ENCODE results near the gene PROX2.

Gene PROX2

DNA sequence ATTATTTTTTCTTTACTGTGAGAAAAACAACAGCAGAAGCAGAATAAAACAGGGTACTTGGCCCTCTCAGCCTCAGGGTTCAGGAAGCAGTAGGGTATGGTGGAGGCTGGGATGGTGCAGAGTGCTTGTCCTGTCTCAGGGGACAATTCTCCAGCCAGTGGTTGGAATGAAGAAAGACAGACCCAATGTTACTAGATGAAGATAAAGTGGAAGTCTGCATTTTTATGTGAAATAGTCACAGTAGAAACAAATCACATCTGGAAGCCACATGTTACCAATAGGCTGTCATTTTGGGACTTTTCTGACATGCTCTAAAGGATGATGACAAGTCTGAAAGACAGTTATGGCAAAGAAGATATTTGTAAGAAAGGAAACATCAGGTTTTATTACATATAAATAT lies 32.3 kb downstream of the PROX2 start:
- H3K27ac ChIP-seq (ENCODE audit: low read depth, low read length, poor library complexity, severe bottlenecking), result no peak overlapping the region
- no peaks in the 10 kb centered on the region for H3K9me3 ChIP-seq (ENCODE audit: low read length)
- H3K79me2 ChIP-seq (ENCODE audit: insufficient read depth, low read length), result no peaks in the 10 kb centered on the region
- no peaks in the 10 kb centered on the region for H3F3A ChIP-seq (ENCODE audit: insufficient read depth, low read length)
- peaks cover 13% of the 10 kb centered on the region for H3K4me1 ChIP-seq (ENCODE audit: insufficient read depth, low read length, severe bottlenecking)
- H3K9ac ChIP-seq (ENCODE audit: low read length), result no peak overlapping the region
- H3K36me3 ChIP-seq (ENCODE audit: insufficient read depth, low read length), result peaks cover 10% of the 10 kb centered on the region; the same call in 1 of the 2 replicates
- H3K27me3 ChIP-seq (ENCODE audit: insufficient read depth, low read length), result no peaks in the 10 kb centered on the region
- H3K4me3 ChIP-seq (ENCODE audit: low read depth, low read length, poor library complexity, severe bottlenecking), result no peak overlapping the region
- no peak overlapping the region for H2AFZ ChIP-seq (ENCODE audit: low read length)
- no peaks in the 10 kb centered on the region for H3K9me2 ChIP-seq (ENCODE audit: low read depth, low read length)
- H4K20me1 ChIP-seq (ENCODE audit: insufficient read depth, low read length), result no peaks in the 10 kb centered on the region
- TF ChIP-seq EZH2 (IDR thresholded peaks at IDR 0.05; ENCODE audit: borderline replicate concordance, low read length), result no peak
- TF ChIP-seq, protein P1, sequence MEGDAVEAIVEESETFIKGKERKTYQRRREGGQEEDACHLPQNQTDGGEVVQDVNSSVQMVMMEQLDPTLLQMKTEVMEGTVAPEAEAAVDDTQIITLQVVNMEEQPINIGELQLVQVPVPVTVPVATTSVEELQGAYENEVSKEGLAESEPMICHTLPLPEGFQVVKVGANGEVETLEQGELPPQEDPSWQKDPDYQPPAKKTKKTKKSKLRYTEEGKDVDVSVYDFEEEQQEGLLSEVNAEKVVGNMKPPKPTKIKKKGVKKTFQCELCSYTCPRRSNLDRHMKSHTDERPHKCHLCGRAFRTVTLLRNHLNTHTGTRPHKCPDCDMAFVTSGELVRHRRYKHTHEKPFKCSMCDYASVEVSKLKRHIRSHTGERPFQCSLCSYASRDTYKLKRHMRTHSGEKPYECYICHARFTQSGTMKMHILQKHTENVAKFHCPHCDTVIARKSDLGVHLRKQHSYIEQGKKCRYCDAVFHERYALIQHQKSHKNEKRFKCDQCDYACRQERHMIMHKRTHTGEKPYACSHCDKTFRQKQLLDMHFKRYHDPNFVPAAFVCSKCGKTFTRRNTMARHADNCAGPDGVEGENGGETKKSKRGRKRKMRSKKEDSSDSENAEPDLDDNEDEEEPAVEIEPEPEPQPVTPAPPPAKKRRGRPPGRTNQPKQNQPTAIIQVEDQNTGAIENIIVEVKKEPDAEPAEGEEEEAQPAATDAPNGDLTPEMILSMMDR (IDR thresholded peaks at IDR 0.05; ENCODE audit: low read length), result no peak
- H3K4me2 ChIP-seq (ENCODE audit: low read length), result no peak overlapping the region

- H4K20me1 ChIP-seq (ENCODE audit: insufficient read depth, low read length), result no peaks in the 10 kb centered on the region
- peaks cover 15% of the 10 kb centered on the region for H3K4me1 ChIP-seq (ENCODE audit: insufficient read depth, low read length, severe bottlenecking)
- H3K4me3 ChIP-seq (ENCODE audit: low read depth, low read length, poor library complexity, severe bottlenecking), result no peak overlapping the region
- TF ChIP-seq EZH2 (IDR thresholded peaks at IDR 0.05; ENCODE audit: borderline replicate concordance, low read length), result no peak
- TF ChIP-seq, protein P1 (IDR thresholded peaks at IDR 0.05; ENCODE audit: low read length), result no peak
- H3K36me3 ChIP-seq (ENCODE audit: insufficient read depth, low read length), result peaks cover 17% of the 10 kb centered on the region; the same call in 1 of the 2 replicates
- no peak overlapping the region for H3K9ac ChIP-seq (ENCODE audit: low read length)
- no peaks in the 10 kb centered on the region for H3F3A ChIP-seq (ENCODE audit: insufficient read depth, low read length)
- H3K27me3 ChIP-seq (ENCODE audit: insufficient read depth, low read length), result no peaks in the 10 kb centered on the region
- H3K9me2 ChIP-seq (ENCODE audit: low read depth, low read length), result no peaks in the 10 kb centered on the region
- no peaks in the 10 kb centered on the region for H3K9me3 ChIP-seq (ENCODE audit: low read length)
- no peaks in the 10 kb centered on the region for H3K79me2 ChIP-seq (ENCODE audit: insufficient read depth, low read length)
- no peak overlapping the region for H3K4me2 ChIP-seq (ENCODE audit: low read length)
- H2AFZ ChIP-seq (ENCODE audit: low read length), result no peak overlapping the region
- H3K27ac ChIP-seq (ENCODE audit: low read depth, low read length, poor library complexity, severe bottlenecking), result peak overlapping the region; percentile 10
These were observed 34.4 kb downstream of the PROX2 start for GRCh38 chr14:74841230-74842207.

DNA sequence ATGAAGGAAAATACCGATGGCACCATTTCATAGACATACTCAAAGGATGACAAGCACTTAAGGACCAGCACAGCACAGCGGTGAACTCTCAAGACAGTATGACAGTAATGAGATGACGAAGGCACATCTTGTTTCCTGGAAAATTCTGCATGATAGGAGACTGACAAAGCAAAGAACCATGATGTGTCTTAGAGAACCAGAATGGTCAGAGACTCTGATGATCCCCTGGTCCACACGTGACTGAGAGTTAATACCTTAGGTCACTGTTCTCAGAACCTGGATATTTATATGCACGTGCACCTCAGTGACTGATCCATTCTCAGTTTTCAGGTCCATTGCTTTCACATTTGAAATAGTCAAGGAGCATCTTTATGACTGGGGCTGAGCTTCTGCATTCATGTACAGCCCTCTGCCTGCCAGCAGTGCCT lies 35.3 kb downstream of the PROX2 start:
- Histone ChIP-seq H3K4me1 (ENCODE audit: insufficient read depth, low read length, severe bottlenecking) (peaks cover 24% of the 10 kb centered on the region), H3F3A (ENCODE audit: insufficient read depth, low read length) (no peaks in the 10 kb centered on the region), H3K27ac (ENCODE audit: low read depth, low read length, poor library complexity, severe bottlenecking) (no peak overlapping the region), H3K9me2 (ENCODE audit: low read depth, low read length) (no peaks in the 10 kb centered on the region), H3K4me2 (ENCODE audit: low read length) (no peak overlapping the region), H4K20me1 (ENCODE audit: insufficient read depth, low read length) (no peaks in the 10 kb centered on the region), H3K9me3 (ENCODE audit: low read length) (no peaks in the 10 kb centered on the region), H3K27me3 (ENCODE audit: insufficient read depth, low read length) (no peaks in the 10 kb centered on the region), H2AFZ (ENCODE audit: low read length) (no peak overlapping the region), H3K79me2 (ENCODE audit: insufficient read depth, low read length) (no peaks in the 10 kb centered on the region), H3K4me3 (ENCODE audit: low read depth, low read length, poor library complexity, severe bottlenecking) (no peak overlapping the region), H3K36me3 (ENCODE audit: insufficient read depth, low read length) (peaks cover 26% of the 10 kb centered on the region; the same call in 1 of the 2 replicates), H3K9ac (ENCODE audit: low read length) (no peak overlapping the region)
- no peak for TF ChIP-seq EZH2 (IDR thresholded peaks at IDR 0.05; ENCODE audit: borderline replicate concordance, low read length)
- TF ChIP-seq, protein P1 (IDR thresholded peaks at IDR 0.05; ENCODE audit: low read length), result no peak

Data from OCI-LY1 (cell line).